ENCODE results near the gene ACVR1C. TPM values are rescaled to one million over a fixed set of nuclear protein-coding genes. Genes with fewer than 3 reads are reported as not detected.

Gene ACVR1C
- under 0.01 and 0.13 TPM in 2 replicates for total RNA-seq

GRCh38 chr2:157628477-157629415 lies at the start of gene ACVR1C:
Gene ACVR1C, minus strand, starts transcription at chr2:157628864. Its CDS starts 220 bp downstream, at chr2:157628644.

Other genes starting within 250 kb of the ACVR1C start
- 0.13 TPM in 1 of 2 replicates, not detected in the other for gene CYTIP, start 184.8 kb downstream of the ACVR1C start, total RNA-seq
- gene ACVR1, start 247.5 kb upstream of the ACVR1C start, total RNA-seq: 20.0 and 23.7 TPM in 2 replicates

Data from thoracic aorta endothelial cell (primary cell).